WTC11 (cell line): ENCODE results near the gene UPF2. TPM values are rescaled to one million over a fixed set of nuclear protein-coding genes. Genes with fewer than 3 reads are reported as not detected.

Experiments used
- ATAC-seq: fragments of 200-7000 bp; cut with Tn5 transposase; 2 replicates; pipeline ENCODE4 v1.10.0; 2021; ENCODE audit warnings: mild to moderate bottlenecking, moderate library complexity
- CTCF ChIA-PET: fragments of 300-600 bp; sonication (Branson Sonifier 250); formaldehyde crosslinking; loops from one replicate; lab custom pipeline; 2021; ENCODE audit warnings: antibody characterized with exemption; lab: Charles Lee
- POLR2A ChIA-PET: fragments of 350-600 bp; sonication (Branson Sonifier 250); formaldehyde crosslinking; loops from one replicate; lab custom pipeline; 2021; ENCODE audit warnings: antibody characterized with exemption; lab: Charles Lee
- DNase-seq: peaks from one replicate; pipeline ENCODE4 v3.0.0; 2021; ENCODE audit warnings: low spot score
- H3K27ac Mint-ChIP-seq: 2 replicates; pipeline ENCODE4 v1.8.0; 2021; ENCODE audit warnings: mixed read lengths
- H3K27me3 Mint-ChIP-seq: 2 replicates; pipeline ENCODE4 v1.8.0; 2021; ENCODE audit warnings: low read depth, mild to moderate bottlenecking, moderate library complexity, mixed read lengths
- H3K36me3 Mint-ChIP-seq: 2 replicates; pipeline ENCODE4 v1.8.0; 2021; ENCODE audit warnings: mixed read lengths
- H3K4me1 Mint-ChIP-seq: 2 replicates; pipeline ENCODE4 v1.8.0; 2022; ENCODE audit warnings: mixed read lengths
- H3K4me3 Mint-ChIP-seq: 2 replicates; pipeline ENCODE4 v1.8.0; 2021; ENCODE audit warnings: mild to moderate bottlenecking, moderate library complexity, mixed read lengths
- H3K9me3 Mint-ChIP-seq: 2 replicates; pipeline ENCODE4 v1.8.0; 2021; ENCODE audit warnings: mixed read lengths
- ATF3 ChIP-seq: sonication (generic); formaldehyde crosslinking; conservative IDR thresholded peaks from 2 replicates; pipeline ENCODE4 v1.8.1; 2022; ENCODE audit warnings: mild to moderate bottlenecking, missing genetic modification reagents
- CDX4 ChIP-seq: fragments of 250-450 bp; sonication (Bioruptor Pico); IDR thresholded peaks from 2 replicates; pipeline ENCODE4 v1.9.0; 2021; ENCODE audit warnings: moderate library complexity, mild to moderate bottlenecking, inconsistent platforms, borderline replicate concordance
- CTCF ChIP-seq: fragments of 200-600 bp; IDR thresholded peaks from 2 replicates; pipeline ENCODE4 v1.8.0; 2022; ENCODE audit warnings: antibody characterized with exemption
- ESRRA ChIP-seq: sonication (generic); formaldehyde crosslinking; IDR thresholded peaks from 2 replicates; pipeline ENCODE4 v1.8.1; 2022; ENCODE audit warnings: mild to moderate bottlenecking, missing genetic modification reagents, borderline replicate concordance
- HMGA2 ChIP-seq: fragments of 250-450 bp; sonication (Bioruptor Pico); IDR thresholded peaks from 2 replicates; pipeline ENCODE4 v1.4.0; 2021; ENCODE audit warnings: mild to moderate bottlenecking, moderate library complexity
- IRF2 ChIP-seq: sonication (generic); formaldehyde crosslinking; IDR thresholded peaks from 2 replicates; pipeline ENCODE4 v1.8.0; 2022; ENCODE audit warnings: low read depth, missing genetic modification reagents, borderline replicate concordance
- JUN ChIP-seq: sonication (generic); formaldehyde crosslinking; IDR thresholded peaks from 2 replicates; pipeline ENCODE4 v1.8.0; 2023; ENCODE audit warnings: mild to moderate bottlenecking, missing genetic modification reagents
- MAX ChIP-seq: sonication (generic); formaldehyde crosslinking; IDR thresholded peaks from 2 replicates; pipeline ENCODE4 v1.8.0; 2022; ENCODE audit warnings: mild to moderate bottlenecking, missing genetic modification reagents
- MYBL2 ChIP-seq: sonication (generic); formaldehyde crosslinking; IDR thresholded peaks from 2 replicates; pipeline ENCODE4 v1.8.1; 2023; ENCODE audit warnings: mild to moderate bottlenecking, moderate library complexity, missing genetic modification reagents
- NFE2L1 ChIP-seq: sonication (generic); formaldehyde crosslinking; IDR thresholded peaks from 2 replicates; pipeline ENCODE4 v1.8.1; 2023; ENCODE audit warnings: missing genetic modification reagents
- NR1H2 ChIP-seq: sonication (generic); formaldehyde crosslinking; IDR thresholded peaks from 2 replicates; pipeline ENCODE4 v1.9.0; 2021; ENCODE audit warnings: mild to moderate bottlenecking, moderate library complexity, missing genetic modification reagents
- NR3C1 ChIP-seq: sonication (generic); formaldehyde crosslinking; conservative IDR thresholded peaks from 2 replicates; pipeline ENCODE4 v1.8.1; 2023; ENCODE audit warnings: low read depth, mild to moderate bottlenecking, missing genetic modification reagents
- RORB ChIP-seq: fragments of 250-450 bp; sonication (Bioruptor Pico); IDR thresholded peaks from 2 replicates; pipeline ENCODE4 v1.9.0; 2021; ENCODE audit warnings: mild to moderate bottlenecking
- SP1 ChIP-seq: sonication (generic); formaldehyde crosslinking; conservative IDR thresholded peaks from 2 replicates; pipeline ENCODE4 v1.8.1; 2022; ENCODE audit warnings: missing genetic modification reagents
- TCF7 ChIP-seq: sonication (generic); formaldehyde crosslinking; IDR thresholded peaks from 2 replicates; pipeline ENCODE4 v1.8.0; 2022; ENCODE audit warnings: mild to moderate bottlenecking, low read depth, missing genetic modification reagents, moderate library complexity
- ZBTB43 ChIP-seq: sonication (generic); formaldehyde crosslinking; IDR thresholded peaks from 2 replicates; pipeline ENCODE4 v1.8.1; 2023; ENCODE audit warnings: mild to moderate bottlenecking, missing genetic modification reagents
- ZNF281 ChIP-seq: sonication (generic); formaldehyde crosslinking; IDR thresholded peaks from 2 replicates; pipeline ENCODE4 v1.8.0; 2023; ENCODE audit warnings: mild to moderate bottlenecking, missing genetic modification reagents
- ZNF416 ChIP-seq: fragments of 250-450 bp; sonication (Bioruptor Pico); IDR thresholded peaks from 2 replicates; pipeline ENCODE4 v1.9.0; 2021; ENCODE audit warnings: mild to moderate bottlenecking, inconsistent platforms
- total RNA-seq: library from RNA; stranded (reverse); gene quantifications from 3 replicates; pipeline ENCODE4 v1.2.3, GENCODE V29; 2021

Gene UPF2
- total RNA-seq, 1 experiment from 2014 or later: 24.3 TPM

- TF ChIP-seq IRF2 (CRISPR knock-in tag) (no peak), ZNF281 (CRISPR knock-in tag) (0 out of 2 replicates have a peak, but pooled peaks have one; percentile 22), SP1 (CRISPR knock-in tag) (peak; percentile 89), MAX (CRISPR knock-in tag) (peak; percentile 62), RORB (CRISPR knock-in tag) (no peak), ESRRA (CRISPR knock-in tag) (0 out of 2 replicates have a peak, but pooled peaks have one; percentile 32)
Observed at GRCh38 chr10:12068449-12069269, 26.1 kb upstream of the UPF2 start, which contains the start of gene DHTKD1 (continued).

DNA sequence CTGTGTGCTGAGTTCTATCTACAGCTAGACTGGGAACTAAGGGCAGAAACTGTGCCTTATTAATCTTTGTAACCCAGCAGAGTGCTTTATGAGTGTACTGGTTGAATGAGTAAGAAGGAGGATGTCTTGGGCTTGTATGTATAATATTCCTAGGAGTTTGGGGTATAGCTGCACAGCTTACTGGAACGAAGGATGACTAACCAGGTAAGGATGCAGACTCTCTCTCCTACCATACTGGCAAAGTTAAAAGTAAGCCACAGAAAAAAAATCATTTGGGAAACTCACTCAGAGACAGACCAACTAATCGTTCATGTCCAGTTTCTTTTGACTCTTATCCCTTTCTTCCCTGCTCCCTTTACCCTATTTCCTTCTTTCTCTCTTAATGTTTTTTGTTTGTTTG, 24.7 kb upstream of the UPF2 start:
- Mint-ChIP-seq H3K4me3 (no peak overlapping the region), H3K27me3 (no peaks in the 10 kb centered on the region), H3K36me3 (no peaks in the 10 kb centered on the region), H3K27ac (peak overlapping the region; percentile 78; the same call in 1 of the 2 replicates)
- no peak for DNase-seq
- POLR2A ChIA-PET: no interaction called here
- CTCF ChIA-PET: interaction anchor here (0.7 kb wide), 1 partner anchor 12 kb away, joined by 3 read pairs; no protein-coding TSS in a partner anchor
- no peak for TF ChIP-seq MYBL2 (CRISPR knock-in tag)
- no peak for TF ChIP-seq ATF3 (CRISPR knock-in tag)
- TF ChIP-seq JUN (CRISPR knock-in tag): no peak
- no peak for TF ChIP-seq NR3C1 (CRISPR knock-in tag)
- no peak for TF ChIP-seq CDX4
- no peak for TF ChIP-seq CTCF
- no peak for TF ChIP-seq NFE2L1
- no peak for TF ChIP-seq NR1H2 (CRISPR knock-in tag)
- TF ChIP-seq TCF7 (CRISPR knock-in tag): no peak
- no peak for TF ChIP-seq ZBTB43 (CRISPR knock-in tag)
- no peak for TF ChIP-seq ZNF416 (CRISPR knock-in tag)
- no peak for TF ChIP-seq HMGA2 (CRISPR knock-in tag)
- no peak for TF ChIP-seq RORB (CRISPR knock-in tag)
- TF ChIP-seq, all 79 proteins: peak for 0
- H3K4me1 Mint-ChIP-seq: peaks cover 30% of the 10 kb centered on the region
- ATAC-seq: no peak
- no peaks in the 10 kb centered on the region for H3K9me3 Mint-ChIP-seq
